ENCODE measurements around the gene AGAP1.

Gene AGAP1

GRCh38 chr2:235833971-235834620 lies 340.3 kb downstream of the AGAP1 start:
- no peak for DNase-seq

GRCh38 chr2:235834781-235835180 lies 340.9 kb downstream of the AGAP1 start:
- DNase-seq: no peak

DNA sequence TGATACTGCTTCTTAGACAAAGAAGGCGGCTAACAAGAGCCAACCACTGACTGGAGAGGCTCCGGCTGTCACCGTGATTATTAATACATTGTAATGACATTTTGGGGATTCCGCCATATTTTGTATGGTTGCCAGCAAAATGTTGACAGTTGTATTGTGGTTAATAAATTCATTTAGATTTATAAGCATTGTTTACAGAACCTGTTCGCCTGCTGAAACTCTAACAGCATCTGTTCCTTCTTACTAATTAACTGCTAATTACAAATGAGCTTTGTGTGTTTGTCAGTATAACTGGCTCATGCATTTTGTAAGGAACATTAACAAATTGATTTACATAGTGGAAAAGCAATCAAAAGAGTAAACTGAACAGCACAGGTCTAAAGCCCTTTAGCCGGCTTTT lies 342.0 kb downstream of the AGAP1 start:
- DNase-seq: no peak

DNA sequence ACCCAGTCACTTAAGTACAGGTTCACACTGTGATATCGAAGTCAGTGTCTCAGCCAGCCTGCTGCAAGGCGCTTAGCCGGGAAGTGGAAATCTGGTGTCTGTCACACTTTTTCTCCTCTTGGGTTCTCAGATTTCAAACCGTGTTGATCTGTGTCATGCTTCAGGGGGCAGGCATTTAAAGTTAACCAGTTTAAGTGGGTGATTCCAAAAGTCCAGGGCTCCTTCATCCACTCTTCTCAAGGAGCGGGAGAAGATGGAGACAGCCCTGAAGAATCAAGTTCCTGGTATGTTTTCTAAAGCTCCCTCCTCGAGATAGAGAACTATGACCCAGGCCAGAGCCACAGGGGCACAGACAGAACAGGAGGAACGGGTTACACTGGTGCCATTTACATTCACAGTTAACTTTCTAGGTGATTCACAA lies 342.7 kb downstream of the AGAP1 start:
- no peak for DNase-seq

- DNase-seq: no peak
These were observed 345.4 kb downstream of the AGAP1 start for GRCh38 chr2:235839226-235839625.

DNA sequence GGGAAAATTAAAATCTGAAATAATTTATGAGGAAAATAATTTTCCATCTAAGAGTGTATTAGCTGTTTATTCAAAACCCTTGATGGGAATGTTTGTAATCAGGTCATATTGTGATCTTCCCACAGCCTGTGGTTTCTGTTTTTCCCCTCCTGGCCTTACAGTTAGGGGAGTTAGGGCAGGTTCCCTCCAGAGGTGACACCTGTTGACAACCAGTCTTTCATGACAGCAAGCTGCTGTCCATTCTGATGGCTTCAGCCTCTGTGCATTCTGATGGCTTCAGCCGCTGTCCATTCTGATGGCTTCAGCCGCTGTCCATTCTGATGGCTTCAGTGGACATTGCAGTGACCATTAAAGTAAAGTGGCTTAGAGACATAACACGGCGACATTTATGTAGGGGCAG lies 346.1 kb downstream of the AGAP1 start:
- no peak for DNase-seq

DNA sequence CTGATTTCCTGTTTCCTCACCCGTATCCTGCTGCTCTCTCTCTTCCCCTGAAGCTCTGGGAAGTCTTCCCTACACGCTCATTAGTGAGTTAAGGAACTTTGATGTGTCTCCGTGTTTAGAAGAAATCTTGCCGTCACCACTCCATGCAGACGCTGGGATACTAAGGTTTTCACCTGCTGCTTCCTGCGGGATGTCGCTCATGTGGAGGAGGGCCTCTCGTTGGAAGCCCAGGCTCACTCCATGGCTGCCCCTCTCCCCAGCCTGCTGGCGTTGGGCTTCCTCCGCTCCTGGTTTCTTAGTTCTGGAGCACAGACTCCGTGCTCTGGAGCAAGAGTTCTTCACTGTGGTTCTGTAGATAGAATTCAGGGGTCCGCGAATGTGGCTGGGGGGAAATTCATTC lies 348.0 kb downstream of the AGAP1 start:
- no peak for DNase-seq

DNA sequence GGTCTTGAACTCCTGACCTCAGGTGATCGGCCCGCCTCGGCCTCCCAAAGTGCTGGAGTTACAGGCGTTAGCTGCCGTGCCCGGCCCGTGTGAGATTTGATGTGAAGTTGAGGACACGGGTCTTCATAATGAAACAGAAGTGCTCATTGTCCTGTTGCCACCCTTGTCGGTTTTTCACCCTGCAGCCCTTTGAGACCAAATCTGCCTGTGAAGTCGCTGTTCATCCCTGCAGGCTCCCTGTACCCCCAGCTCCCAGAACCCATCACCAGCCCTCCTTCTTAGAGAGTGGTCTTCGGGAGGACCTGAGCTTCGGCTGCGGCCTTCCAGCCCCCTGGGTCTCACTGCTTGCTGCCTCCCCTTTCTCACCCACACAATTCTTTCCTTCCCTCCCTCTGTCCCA lies 349.1 kb downstream of the AGAP1 start:
- DNase-seq: no peak

DNA sequence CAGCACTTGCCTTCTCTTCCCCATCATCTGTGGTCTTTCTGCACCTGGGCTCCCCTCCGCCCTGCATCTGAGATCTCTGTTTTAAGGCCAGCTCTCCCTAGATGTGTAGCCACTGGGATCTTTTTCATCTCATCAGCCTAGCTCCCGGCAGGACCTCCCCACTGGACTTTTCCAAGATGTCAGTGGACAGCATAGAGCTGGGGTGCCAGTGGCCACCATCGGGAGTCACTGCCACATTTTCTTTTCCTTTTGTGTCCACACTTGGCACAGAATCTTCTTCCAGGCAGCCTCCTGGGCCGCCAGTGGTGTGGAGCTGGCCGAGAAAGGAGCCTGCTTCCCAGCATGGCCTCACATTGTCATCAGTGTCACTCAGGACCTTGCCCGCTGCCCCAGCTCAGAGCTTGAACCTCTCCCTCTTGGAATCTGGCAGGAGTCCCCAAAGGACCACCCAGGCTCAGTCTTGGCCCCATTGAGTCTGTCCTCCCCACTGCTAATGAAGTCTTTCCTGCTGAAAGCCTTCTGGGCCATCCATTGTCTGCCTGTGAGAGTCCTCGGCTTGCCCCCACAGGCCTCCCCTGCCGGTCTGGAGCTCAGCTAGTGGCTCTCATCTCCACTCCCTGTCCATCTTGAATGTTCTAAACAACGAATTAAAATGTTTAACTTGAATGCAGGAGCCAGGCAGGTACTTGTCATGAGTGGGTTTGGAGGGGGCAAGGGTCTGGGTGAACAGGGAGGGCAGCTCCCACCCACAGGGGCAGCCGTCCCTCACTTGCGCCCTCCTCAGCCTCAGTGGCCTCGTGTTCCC lies 349.9 kb downstream of the AGAP1 start:
- no peak for DNase-seq

DNA sequence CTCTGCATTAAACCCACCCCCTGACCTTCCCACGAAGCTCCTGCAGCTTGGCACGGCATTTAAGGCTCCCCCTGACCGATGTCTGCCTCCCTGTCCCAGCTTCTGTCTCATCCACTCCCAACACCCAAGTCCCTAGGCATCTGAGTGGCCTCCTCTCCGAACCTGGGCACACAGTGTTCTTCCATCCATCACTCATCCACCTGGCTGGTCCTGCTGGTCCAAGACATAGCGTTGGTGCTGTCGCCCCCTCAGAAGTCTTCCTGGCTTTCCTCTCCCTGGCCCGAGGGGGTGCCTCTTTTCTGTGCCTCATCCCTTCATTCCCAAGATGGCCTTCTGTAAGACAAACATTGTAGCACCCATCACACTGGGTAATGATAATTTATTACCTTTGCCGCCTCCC lies 350.7 kb downstream of the AGAP1 start:
- no peak for DNase-seq

GRCh38 chr2:235845245-235845644 lies 351.4 kb downstream of the AGAP1 start:
- DNase-seq: no peak

GRCh38 chr2:235847576-235847975 lies 353.7 kb downstream of the AGAP1 start:
- DNase-seq: no peak

DNA sequence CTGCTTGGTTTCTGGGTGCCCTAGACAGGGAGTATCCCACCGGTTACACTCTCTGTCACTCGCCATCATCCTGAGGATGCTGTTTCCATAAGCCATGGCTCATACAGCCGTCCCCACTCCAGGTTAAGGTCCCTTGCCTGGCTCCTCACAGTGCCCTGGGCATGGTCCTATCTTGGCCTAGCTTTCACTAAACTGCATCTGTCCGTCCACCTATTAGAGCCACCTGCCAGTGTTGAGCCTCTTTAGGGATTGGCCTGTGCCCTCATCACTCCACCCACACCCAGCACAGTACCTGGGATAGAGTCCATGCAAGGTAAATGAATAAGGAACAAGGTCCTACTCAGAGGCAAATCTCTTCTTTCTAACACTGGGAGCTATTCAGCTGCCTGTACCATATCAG lies 354.2 kb downstream of the AGAP1 start:
- DNase-seq: no peak

GRCh38 chr2:235848946-235849345 lies 355.1 kb downstream of the AGAP1 start:
- DNase-seq: no peak

GRCh38 chr2:235849489-235849888 lies 355.6 kb downstream of the AGAP1 start:
- no peak for DNase-seq

DNA sequence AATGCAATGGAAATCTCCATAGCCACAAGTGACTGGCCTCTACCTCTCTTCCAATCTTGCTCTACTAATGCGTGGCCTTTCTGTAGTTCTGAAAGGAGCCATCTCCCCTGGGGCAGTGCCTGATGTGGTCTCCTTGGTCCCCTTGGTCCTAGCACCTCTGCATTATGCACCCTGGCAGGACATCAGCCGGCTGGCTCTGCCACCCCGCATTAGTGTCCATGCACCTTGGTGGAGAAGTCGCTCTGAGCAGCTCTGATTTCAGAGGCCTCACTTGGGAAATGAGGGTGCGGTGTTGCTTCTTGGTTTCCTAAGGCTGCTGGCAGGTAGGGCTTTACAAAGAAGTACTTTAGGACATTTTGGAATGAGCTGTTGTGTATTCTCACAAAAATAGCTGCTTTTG lies 356.4 kb downstream of the AGAP1 start:
- DNase-seq: no peak

DNA sequence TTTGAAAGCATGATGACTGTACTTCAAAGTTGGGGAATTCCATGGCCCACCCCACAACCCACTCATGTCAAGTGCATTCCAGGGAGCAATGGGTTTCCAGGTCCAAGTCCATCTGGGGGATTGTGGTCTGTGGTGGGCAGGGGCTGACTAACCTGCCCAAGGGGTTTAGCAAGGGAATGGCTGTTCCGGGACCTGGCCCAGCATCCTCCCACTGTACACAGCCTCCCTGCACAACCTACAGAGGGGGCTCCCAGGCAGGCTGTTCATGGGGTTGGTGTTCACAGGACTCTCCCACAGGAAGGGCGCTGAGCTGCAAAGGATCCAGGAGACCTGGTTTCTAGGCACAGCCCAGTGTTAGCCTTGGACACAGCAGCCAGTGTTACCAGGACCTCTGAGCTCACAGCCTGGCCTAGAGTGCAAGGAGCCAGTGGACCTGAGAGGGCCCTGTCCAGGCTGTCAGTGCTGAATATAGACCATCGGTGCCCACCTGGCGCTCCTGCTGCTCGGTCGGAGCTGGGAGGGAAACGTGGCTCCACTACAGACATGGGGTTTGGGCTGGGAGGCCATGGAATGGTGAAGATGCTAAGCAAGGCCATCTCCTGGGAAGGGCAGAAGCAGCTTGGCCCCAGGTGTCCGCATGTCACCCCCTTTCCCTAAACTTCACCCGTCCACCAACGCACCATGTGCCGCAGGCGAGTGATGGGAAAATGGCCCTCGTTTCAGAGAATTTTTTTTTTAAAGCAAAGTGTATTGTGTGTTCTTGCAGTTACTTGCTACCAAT lies 357.1 kb downstream of the AGAP1 start:
- DNase-seq: no peak

GRCh38 chr2:235851828-235852525 lies 358.1 kb downstream of the AGAP1 start:
- no peak for DNase-seq

DNA sequence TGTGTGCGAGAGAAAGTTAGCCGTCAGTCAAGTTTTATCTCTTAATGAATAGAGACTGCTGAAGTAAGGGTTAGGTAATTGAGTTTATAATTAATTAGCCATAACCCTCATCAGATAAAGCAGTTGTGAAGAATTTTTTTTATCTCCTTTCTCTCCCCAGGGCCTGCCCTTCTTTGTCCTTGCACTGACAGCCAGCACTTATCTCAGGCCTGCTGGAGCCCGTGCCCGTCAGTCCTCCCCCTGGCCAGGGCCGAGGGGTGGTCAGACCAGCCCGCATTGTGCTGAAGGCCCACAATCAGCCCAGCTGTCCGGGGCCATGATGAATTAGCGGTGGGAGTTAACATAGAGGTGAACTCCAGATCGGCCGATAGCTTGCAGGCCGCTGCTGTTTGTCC lies 358.7 kb downstream of the AGAP1 start:
- no peak for DNase-seq

DNA sequence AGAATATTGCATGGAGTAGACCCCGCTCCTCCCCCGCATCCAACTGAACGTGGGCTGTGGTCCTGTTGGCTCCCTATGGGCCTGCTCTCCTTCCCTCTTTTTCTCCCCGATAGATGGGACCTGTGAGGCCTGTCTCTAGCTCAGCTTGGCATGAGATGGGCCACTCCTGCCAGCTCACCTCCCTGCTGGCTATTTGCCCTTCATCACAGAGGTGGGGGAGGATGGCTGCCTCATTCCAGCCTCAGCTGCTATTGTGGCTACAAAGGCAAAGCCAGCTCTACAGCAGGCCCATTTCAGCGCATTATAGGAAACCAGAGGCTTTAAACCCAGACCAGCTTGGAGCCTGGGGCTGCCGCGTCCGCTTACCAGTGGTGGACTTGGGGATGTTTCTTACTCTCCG lies 360.4 kb downstream of the AGAP1 start:
- DNase-seq: no peak

DNA sequence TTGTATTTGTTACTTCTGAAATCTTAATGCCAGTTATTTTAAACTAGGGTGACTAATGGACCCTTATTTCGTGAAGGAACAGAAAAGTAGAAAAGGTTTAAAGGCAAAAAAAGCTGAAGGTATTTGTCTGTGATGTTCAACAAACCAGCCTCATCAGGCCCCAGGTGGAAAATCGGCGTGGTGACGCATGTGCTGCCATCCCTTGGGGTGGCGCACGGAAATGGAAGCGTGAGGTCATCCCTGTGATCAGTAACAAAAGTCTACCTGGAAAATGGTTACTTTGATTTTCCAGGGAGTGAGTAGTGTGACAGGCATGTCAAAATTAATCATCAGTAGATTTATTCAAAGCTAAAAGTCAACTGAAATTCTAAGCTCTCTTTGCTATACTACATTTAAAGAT lies 361.2 kb downstream of the AGAP1 start:
- no peak for DNase-seq

- DNase-seq: no peak
These were observed 362.5 kb downstream of the AGAP1 start for GRCh38 chr2:235856151-235856854.

GRCh38 chr2:235857598-235857997 lies 363.8 kb downstream of the AGAP1 start:
- no peak for DNase-seq

All from OCI-M1 (cell line).